Activated CD4-positive, alpha-beta T cell treated with anti-CD3 and anti-CD28 coated beads, Interleukin-2, amount 50 U/mL, for 4 hours (primary cell): Measurements from ENCODE around the gene PROZ.
"Not testable (repeated sequence)": the region's sequence is repeated elsewhere in the genome, so short reads cannot be mapped to it uniquely, and the experiment has no call there.

Experiments
- DNase-seq, 2 experiments: peaks; one replicate each; pipeline ENCODE4 v3.0.0-alpha.2; 2020

The PROZ gene

DNA sequence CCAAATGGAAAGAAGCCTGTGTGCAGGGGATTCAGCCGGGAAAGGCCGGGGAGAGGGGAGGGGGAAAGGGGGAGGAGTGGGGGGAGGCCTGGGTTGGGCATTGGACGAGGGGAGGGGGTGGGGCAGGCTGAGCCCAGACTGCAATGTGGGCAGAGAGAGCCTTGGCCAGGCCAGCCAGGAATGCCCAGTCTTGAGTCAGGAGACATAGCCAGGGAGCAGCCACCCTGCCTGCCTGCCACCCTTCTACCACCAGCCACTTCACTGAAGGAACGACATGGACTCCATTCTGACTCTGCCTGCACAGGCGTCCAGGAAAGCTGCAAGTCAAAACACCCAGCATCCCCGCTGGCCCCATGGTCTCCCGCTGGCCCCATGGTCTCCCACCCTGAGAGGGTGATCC is 498 bp downstream of the PROZ start:
- no peak for DNase-seq

GRCh38 chr13:113159701-113160100 is 1.3 kb downstream of the PROZ start:
- DNase-seq, result no peak

DNA sequence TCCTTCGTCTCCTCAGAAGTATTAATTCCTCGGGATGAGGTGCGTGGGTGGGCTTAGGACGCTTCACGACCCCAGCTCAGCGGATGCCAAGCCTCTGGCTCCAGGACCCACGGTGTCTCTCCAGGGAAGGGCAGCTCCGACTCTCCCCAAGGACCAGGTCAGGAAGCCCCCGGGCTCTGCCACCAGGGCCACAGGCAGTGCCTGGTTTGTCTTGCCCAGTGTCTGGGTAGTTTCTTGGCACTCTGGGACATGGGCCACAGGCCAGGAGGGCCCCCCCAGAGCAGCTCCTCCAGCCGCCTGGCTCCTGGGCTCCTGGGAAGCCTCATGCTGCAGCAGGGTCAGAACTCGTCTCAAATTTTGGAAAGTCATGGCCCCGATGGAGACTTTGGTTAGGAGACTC is 2.5 kb downstream of the PROZ start:
- no peak for DNase-seq

DNA sequence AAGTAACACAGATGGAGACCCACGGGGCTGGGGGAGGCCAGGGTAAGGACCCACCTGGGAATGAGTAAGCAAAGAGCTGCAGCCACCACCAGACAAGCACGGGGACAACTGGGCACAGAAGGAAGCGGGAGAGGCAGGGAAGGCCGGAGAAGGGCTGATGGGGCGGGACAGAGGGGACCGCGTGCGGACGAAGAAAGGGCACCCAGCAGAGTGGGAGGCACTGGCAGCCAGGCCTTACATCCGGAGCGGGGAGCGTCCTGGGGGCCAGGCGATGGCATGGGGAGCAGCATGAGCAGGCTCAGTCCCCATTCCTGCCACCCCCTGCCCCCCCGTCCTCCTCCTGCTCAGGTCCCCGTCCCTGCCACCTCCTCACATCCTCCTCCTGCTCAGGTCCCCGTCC is 3.0 kb downstream of the PROZ start:
- no peak for DNase-seq

DNA sequence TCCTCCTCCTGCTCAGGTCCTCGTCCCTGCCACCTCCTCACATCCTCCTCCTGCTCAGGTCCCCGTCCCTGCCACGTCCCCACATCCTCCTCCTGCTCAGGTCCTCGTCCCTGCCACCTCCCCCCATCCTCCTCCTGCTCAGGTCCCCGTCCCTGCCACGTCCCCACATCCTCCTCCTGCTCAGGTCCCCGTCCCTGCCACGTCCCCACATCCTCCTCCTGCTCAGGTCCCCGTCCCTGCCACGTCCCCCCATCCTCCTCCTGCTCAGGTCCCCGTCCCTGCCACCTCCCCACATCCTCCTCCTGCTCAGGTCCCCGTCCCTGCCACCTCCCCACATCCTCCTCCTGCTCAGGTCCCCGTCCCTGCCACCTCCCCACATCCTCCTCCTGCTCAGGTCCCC is 3.5 kb downstream of the PROZ start:
- DNase-seq, result not testable (repeated sequence)

GRCh38 chr13:113162783-113163685 is 4.6 kb downstream of the PROZ start:
- DNase-seq, result no peak

GRCh38 chr13:113164492-113164891 is 6.0 kb downstream of the PROZ start:
- DNase-seq, result no peak

GRCh38 chr13:113166266-113166665 is 7.8 kb downstream of the PROZ start:
- DNase-seq, result no peak

GRCh38 chr13:113166681-113167080 is 8.2 kb downstream of the PROZ start:
- no peak for DNase-seq

GRCh38 chr13:113167155-113167554 is 8.7 kb downstream of the PROZ start:
- no peak for DNase-seq

DNA sequence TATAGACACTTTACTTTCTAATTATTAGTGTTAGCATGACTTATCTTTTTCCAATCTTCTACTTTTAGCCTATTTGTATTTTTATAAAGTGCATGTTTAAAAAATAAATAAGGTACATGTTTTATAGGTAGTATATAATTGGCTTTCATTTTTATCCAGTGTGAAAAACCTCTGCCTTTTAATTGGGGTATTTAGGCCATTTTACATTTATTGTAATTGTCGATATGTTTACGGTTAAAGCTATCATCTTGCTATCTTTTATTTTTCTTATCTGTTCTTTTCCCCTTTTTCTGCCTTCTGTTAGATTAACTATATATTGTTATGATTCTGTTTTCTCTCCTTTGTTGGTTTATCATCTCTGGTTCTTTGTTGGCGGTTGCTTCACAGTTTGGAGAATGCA is 9.1 kb downstream of the PROZ start:
- DNase-seq, result no peak

GRCh38 chr13:113168211-113168610 is 9.8 kb downstream of the PROZ start:
- DNase-seq, result no peak

DNA sequence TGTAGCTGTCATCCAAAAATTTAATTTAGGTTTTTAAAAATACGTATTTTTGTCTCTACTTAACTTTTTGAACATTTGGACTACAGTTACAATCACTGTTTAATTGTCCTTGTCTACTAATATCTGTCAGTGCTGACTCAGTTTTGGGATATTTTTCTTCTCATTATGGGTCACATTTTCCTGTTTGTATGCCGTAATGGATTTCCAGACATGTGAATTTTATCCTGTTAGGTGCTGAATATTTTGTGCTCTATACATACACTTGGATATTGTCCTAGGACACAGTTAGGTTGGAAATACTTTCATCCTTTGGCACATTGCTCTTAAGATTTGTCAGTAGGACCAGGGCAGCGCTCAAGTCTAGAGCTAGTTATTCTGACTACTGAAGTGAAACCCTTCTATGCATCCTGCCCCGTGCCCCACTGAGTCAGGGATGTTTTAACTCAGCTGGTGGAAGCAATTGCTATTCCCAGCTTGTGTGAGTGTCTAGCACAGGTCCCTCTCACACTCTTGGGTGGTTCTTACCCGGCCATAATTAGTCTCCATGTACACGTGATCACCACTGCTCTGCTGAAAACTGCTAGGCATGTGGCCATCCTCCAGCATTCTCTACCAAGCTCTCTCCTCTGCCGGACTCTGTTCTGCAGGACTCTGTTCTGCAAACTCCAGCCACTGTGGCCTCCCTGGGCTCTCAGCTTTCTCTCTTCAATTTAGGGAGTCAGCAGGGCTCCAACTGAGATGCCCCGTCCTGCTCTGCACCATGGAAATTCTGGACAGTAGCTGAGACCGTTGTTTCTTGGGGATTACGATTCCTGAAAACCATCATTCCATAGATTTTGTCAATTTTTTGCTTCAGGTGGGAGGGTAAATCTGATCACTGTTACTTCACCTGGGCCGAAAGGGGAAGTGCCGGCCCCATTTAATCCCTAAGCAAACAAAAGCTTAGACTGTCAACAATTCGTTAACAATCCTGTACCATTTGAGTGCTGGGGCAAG is 11.1 kb downstream of the PROZ start:
- no peak for DNase-seq

DNA sequence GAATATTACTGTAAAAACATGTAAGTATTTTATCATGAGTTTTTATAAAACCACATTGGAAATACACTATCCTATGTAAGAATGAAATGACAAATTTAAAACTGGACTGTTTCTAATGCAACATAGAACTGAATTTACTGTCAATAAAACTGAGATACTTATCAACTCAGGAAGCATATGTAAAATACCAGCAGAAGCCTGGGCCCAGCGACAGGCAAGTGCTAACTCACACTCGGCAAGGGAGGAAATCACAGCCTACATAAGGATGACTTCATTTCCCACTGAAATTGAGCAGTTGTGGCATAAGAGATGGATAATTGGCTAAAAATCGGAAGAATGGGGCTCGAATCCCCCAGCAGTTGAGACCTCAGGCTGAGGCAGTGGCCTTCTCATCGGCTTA is 12.1 kb downstream of the PROZ start:
- no peak for DNase-seq

DNA sequence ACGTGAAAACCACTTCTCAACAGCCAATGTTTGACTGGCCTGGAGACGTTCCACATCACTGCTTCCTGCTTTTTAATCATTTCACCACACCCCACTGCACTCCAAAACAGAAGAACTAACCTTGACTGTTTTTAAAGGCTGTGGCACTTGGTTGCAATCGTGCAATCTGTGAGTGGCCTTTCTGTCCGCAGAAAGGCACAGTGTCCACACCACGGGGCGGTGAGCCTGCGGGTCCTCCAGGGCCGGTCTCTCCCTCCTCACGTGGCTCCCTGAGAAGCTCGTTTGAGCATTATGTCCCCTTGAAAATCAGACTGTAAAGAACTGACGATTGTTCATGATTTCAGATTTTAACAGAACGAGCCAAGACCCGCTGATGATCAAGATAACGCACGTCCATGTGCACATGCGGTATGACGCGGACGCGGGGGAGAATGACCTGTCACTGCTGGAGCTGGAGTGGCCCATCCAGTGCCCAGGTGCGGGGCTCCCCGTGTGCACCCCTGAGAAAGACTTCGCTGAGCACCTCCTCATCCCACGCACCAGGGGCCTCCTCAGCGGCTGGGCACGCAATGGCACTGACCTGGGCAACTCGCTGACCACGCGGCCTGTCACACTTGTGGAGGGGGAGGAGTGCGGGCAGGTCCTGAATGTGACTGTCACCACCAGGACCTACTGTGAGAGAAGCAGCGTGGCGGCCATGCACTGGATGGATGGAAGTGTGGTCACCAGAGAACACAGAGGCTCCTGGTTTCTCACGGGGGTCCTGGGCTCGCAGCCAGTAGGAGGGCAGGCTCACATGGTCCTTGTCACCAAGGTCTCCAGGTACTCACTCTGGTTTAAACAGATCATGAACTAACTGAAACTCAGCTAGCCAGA is 13.0 kb downstream of the PROZ start:
- DNase-seq, result no peak

DNA sequence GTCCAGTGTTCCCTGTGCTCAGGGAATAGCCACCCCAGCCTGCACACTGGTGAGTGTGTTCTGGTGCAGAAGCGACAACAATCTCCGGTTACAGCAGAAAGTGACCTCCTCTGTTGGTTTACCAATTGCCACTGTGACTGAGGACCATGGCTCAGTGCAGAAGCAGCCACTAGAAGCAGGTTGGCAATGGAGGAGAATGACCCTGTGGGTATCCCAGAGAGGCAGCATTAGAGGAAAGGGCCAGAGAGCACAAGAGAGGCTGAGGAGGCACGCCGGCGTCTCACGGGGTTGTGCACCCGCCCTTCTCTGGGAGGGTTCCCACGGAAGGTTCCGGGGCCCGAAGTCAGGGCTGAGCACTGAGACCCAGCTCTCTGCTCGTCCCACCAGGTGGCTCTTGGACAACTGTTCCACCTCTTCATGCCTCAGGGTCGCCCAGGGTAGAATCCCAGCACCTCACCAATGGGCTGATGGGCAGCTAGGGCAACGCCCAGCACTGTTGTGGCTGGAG is 14.0 kb downstream of the PROZ start:
- DNase-seq, result no peak

DNA sequence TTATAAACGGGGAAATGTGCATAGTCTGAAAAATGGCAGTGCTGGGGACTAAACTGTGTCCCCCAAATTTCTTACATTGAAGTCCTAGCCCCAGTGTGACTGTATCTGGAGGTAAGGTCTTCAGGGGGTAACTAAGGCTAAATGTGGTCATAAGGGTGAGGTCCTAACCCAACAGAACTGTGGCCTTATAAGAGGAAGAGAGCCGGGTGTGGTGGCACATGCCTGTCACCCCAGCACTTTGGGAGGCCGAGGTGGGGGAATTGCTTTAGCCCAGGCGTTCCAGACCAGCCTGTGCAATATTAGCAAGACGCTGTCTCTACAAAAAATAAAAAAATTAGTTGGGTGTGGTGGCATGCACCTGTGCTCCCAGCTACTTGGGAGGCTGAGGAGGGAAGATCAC is 17.8 kb downstream of the PROZ start:
- peak; percentile 60 to 76 for DNase-seq

- DNase-seq, result no peak
Observed at GRCh38 chr13:113176822-113177221, 18.4 kb downstream of the PROZ start.

DNA sequence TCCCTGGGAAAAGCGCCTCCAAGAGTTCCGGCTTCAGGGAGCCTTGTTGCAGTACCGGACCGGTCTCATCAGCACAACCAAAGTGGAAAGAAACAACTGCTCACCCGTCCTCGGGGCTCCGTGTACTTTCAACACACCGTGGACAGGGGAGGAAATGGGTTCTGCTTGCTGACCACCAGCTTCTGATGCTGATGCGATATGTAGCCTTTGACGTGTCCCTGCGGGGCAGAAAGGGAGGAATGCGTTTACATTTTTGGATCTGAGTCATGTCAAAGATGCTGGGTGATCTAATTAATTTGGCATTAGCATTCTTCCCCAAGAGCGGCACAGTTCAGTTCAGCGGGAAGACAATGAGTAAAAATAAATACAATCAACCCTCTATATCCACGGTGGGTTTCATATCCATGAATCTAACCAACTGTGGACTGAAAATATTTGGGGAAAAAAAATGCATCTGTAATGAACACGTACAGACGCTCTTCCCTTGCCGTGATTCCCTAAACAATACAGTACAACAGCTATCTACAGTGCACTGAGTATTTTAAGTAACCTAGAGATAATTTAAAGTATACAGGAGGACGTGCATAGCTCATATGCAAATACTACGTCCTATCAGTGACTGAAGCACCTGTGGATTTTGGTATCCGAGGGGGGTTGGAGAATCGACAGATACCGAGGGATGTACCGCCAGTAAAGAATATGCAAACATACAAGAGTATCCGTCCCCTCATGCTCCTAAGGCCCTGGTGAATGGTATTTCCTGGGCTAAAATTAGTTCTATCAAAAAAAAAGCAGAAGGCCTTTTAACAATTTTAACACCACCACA is 19.8 kb downstream of the PROZ start:
- DNase-seq, result no peak

DNA sequence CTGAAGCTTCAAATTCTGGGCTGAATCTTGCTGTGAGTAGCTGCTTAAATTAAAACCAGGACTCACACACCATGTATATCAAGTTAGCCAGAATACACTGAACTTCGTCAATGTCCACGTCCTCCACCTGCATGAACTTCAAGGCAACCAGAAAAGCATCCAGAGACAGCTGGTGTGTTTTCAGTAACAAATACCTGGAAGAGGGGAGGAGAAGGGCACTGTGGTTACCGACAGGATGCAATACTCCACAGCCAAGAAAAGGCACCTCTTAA is 20.4 kb downstream of the PROZ start:
- DNase-seq, result no peak

DNA sequence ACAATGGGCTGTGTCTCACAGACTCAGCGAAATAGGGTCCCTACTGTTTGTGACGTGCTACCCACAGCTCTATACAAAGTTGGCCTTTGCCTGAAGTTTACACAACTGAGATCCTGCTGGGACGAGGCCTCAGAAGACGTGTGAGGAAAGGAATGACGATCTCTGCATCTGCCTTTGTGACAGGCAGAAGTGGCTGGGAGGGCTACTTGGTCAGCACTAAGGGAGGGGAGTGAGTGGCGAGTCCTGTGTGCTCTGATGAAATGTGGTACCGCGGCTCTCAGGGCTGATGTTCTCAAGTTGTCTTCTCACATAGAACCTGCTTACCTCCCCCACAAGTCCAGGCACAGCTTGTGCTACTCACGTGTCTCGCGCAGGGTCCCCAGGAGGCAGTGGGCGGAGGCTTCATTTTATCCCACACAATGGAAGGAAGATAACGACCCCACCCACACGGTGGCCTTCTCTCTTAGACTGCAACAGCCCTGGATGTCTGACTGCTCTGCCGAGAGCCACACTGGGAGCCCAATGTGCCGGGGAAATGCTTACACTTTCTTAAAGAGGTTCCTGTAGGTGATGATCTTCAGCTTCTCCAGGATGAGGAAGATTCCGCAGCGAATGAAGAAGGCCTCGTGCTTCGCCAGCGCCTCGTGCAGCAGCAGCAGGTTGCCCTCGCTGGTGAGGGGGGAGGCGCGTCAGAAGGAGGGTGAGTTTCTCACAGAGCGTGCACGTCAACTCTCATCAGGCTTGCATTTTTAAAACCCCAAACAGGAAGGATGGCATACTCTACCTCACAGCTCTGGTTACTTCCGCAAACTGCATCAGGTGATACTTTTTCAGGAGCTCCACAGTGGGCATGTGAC is 21.2 kb downstream of the PROZ start:
- no peak for DNase-seq
